Trophoblast cell (in vitro differentiated cells and primary cell): Measurements from ENCODE around the gene GOLPH3L.

ENCODE experiments used
- DNase-seq, 2 donors: peaks; one replicate each; pipeline ENCODE4 v3.0.0-alpha.2; 2016
- H2AFZ ChIP-seq: 2 replicates; pipeline ENCODE4 v1.6.1; 2013; ENCODE audit warnings: low read length, moderate library complexity, mild to moderate bottlenecking; ENCODE audit not compliant: insufficient read depth, poor library complexity
- H2AK5ac ChIP-seq: 2 replicates; pipeline ENCODE4 v1.6.1; 2013; ENCODE audit warnings: mild to moderate bottlenecking, low read length
- H2BK120ac ChIP-seq: 2 replicates; pipeline ENCODE4 v1.6.1; 2013; ENCODE audit warnings: low read length, mild to moderate bottlenecking, moderate library complexity; ENCODE audit not compliant: insufficient read depth, poor library complexity
- H2BK12ac ChIP-seq: 2 replicates; pipeline ENCODE4 v1.6.1; 2013; ENCODE audit warnings: mild to moderate bottlenecking, low read length, moderate library complexity
- H2BK5ac ChIP-seq: 2 replicates; pipeline ENCODE4 v1.6.1; 2013; ENCODE audit warnings: low read length, low read depth, moderate library complexity, mild to moderate bottlenecking; ENCODE audit not compliant: poor library complexity
- H3K14ac ChIP-seq: 2 replicates; pipeline ENCODE4 v1.6.1; 2013; ENCODE audit warnings: mild to moderate bottlenecking, low read length
- H3K18ac ChIP-seq: 2 replicates; pipeline ENCODE4 v1.6.1; 2013; ENCODE audit warnings: mild to moderate bottlenecking, low read length
- H3K23ac ChIP-seq: 2 replicates; pipeline ENCODE4 v1.6.1; 2013; ENCODE audit warnings: low read length
- H3K27ac ChIP-seq: 2 replicates; pipeline ENCODE4 v1.5.1; 2013; ENCODE audit warnings: low read depth, mild to moderate bottlenecking, inconsistent platforms, low read length, moderate library complexity
- H3K27me3 ChIP-seq: 2 replicates; pipeline ENCODE4 v1.6.1; 2013; ENCODE audit warnings: inconsistent platforms, mild to moderate bottlenecking, low read length, moderate library complexity; ENCODE audit not compliant: insufficient read depth
- H3K36me3 ChIP-seq, 2 experiments: 1 replicate in 1 of 2; 2 replicates in 1 of 2; pipeline ENCODE4 v1.6.1; 2013; ENCODE audit warnings: low read length in 2 of 2, mild to moderate bottlenecking in 2 of 2, moderate library complexity in 1 of 2; ENCODE audit not compliant: insufficient read depth in 2 of 2, control insufficient read depth in 1 of 2
- H3K4ac ChIP-seq: 2 replicates; pipeline ENCODE4 v1.6.1; 2013; ENCODE audit warnings: low read depth, mild to moderate bottlenecking, low read length, moderate library complexity
- H3K4me1 ChIP-seq, 2 experiments: 1 replicate in 1 of 2; 2 replicates in 1 of 2; pipeline ENCODE4 v1.6.1; 2013; ENCODE audit warnings: low read length in 2 of 2, mild to moderate bottlenecking in 2 of 2, moderate library complexity in 1 of 2; ENCODE audit not compliant: insufficient read depth in 2 of 2, control insufficient read depth in 1 of 2
- H3K4me2 ChIP-seq: 2 replicates; pipeline ENCODE4 v1.6.1; 2013; ENCODE audit warnings: inconsistent platforms, mild to moderate bottlenecking, low read length, moderate library complexity
- H3K4me3 ChIP-seq: 2 replicates; pipeline ENCODE4 v1.5.1; 2013; ENCODE audit warnings: mild to moderate bottlenecking, low read depth, low read length, inconsistent platforms
- H3K79me1 ChIP-seq: one replicate; pipeline ENCODE4 v1.6.1; 2013; ENCODE audit warnings: low read length
- H3K79me2 ChIP-seq: 2 replicates; pipeline ENCODE4 v1.6.1; 2013; ENCODE audit warnings: low read length, mild to moderate bottlenecking; ENCODE audit not compliant: control insufficient read depth, insufficient read depth, poor library complexity
- H3K9ac ChIP-seq: 2 replicates; pipeline ENCODE4 v1.6.1; 2013; ENCODE audit warnings: mild to moderate bottlenecking, low read length
- H3K9me3 ChIP-seq: 2 replicates; pipeline ENCODE4 v1.6.1; 2013; ENCODE audit warnings: low read depth, mild to moderate bottlenecking, control low read depth, inconsistent platforms, low read length; ENCODE audit not compliant: insufficient read depth
- H4K12ac ChIP-seq: 2 replicates; pipeline ENCODE4 v1.6.1; 2013; ENCODE audit warnings: low read depth, mild to moderate bottlenecking, low read length, moderate library complexity
- H4K8ac ChIP-seq: 2 replicates; pipeline ENCODE4 v1.6.1; 2013; ENCODE audit warnings: low read depth, mild to moderate bottlenecking, low read length, moderate library complexity
- H4K91ac ChIP-seq: one replicate; pipeline ENCODE4 v1.6.1; 2013; ENCODE audit warnings: low read depth, mild to moderate bottlenecking, low read length, moderate library complexity
- WGBS: extraction: QIAGEN DNeasy Blood & Tissue Kit; methylation state at CpG from one replicate; pipeline ENCODE4 v1.1.7; 2013; ENCODE audit warnings: missing lambda C conversion rate; ENCODE audit not compliant: insufficient read length, insufficient coverage; ENCODE audit errors: extremely low coverage; 5-methylcytosine and 5-hydroxymethylcytosine counted together

The GOLPH3L gene

DNA sequence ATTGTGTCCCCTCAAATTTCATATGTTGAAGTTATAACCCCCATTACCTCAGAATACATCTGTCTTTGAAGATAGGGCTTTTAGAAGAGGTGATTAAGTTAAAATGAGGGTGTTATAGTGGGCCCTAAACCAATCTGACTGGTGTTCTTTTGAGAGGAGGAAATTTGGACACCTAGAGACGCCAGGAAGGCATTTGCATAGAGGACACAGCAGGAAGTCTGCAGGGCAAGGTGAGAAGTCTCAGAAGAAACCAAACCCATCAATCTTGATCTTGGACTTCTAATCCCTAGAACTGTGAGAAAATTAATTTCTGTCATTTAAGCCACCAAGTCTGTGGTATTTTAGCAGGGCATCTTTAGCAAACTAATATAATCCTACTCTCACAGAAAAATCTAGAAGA, 13.0 kb downstream of the GOLPH3L start:
- H3K23ac ChIP-seq = no peak overlapping the region
- DNase-seq = no peak

DNA sequence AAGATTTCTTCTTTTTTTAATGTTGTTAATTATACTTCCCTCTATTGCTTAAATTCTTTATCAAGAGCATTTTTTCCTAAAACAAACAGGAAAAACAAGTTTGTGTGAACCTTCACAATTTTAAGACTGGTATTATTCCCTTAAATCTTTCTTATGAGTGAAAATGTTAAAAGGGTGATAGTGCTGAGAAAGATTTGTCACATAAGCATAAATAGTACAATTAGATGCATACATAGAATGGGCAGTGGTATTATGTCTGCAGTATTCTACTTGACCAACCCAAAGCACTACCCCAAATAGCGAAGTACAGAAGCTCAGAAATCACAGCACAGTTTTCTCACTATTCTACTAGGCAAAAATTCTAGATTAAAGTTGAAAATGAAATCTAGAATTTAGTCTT, 18.0 kb downstream of the GOLPH3L start:
- Histone ChIP-seq H3K4me2 (no peak overlapping the region), H2AFZ (no peak overlapping the region), H4K8ac (no peak overlapping the region), H2BK12ac (no peak overlapping the region), H3K4me3 (no peak overlapping the region), H3K79me1 (no peaks in the 10 kb centered on the region), H3K9me3 (no peaks in the 10 kb centered on the region), H3K4me1 (no peaks in the 10 kb centered on the region), H3K79me2 (no peaks in the 10 kb centered on the region), H3K18ac (no peak overlapping the region), H2BK120ac (no peak overlapping the region), H4K91ac (no peak overlapping the region), H3K36me3 (peaks cover 2 to 9% of the 10 kb centered on the region in 2 experiments), H3K14ac (no peak overlapping the region), H4K12ac (no peak overlapping the region), H3K23ac (no peak overlapping the region), H3K4ac (no peak overlapping the region), H3K9ac (no peak overlapping the region), H3K27me3 (no peaks in the 10 kb centered on the region), H3K27ac (no peak overlapping the region), H2AK5ac (no peak overlapping the region), H2BK5ac (no peak overlapping the region)
- no peak for DNase-seq
- WGBS = no CpG with 5 or more reads among the region's 1 CpG

More for the DNA sequence above, 13.0 kb downstream of the GOLPH3L start:
- Histone ChIP-seq H3K9ac (no peak overlapping the region), H3K36me3 (peaks cover 7 to 13% of the 10 kb centered on the region in 2 experiments), H2BK5ac (no peak overlapping the region), H2AFZ (no peak overlapping the region), H3K27me3 (no peaks in the 10 kb centered on the region), H2BK120ac (no peak overlapping the region), H2AK5ac (no peak overlapping the region), H2BK12ac (no peak overlapping the region), H3K27ac (no peak overlapping the region), H3K4me3 (no peak overlapping the region), H4K8ac (no peak overlapping the region), H4K91ac (no peak overlapping the region), H3K79me1 (no peaks in the 10 kb centered on the region), H3K4me2 (no peak overlapping the region), H3K4ac (no peak overlapping the region), H3K4me1 (no peaks in the 10 kb centered on the region), H3K14ac (no peak overlapping the region), H4K12ac (no peak overlapping the region), H3K18ac (no peak overlapping the region), H3K9me3 (no peaks in the 10 kb centered on the region), H3K79me2 (no peaks in the 10 kb centered on the region)
- WGBS = no CpG with 5 or more reads among the region's 1 CpG

DNA sequence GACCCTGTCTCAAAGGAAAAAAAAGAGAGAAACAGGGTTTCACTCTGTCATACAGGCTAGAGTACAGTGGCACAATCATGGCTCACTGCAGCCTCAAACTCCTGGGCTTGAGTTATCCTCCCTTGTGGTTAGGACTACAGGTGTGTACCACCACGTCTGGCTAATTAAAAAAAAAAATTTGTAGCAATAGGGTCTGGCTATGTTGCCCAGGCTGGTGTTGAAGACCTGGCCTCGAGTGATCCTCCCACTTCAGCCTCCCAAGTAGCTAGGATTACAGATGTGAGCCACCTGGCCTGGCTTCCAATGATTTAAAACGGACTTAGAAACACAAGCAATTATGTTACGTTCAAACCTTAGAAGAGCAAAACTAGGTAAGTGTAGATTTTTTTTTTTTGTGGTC, 22.1 kb downstream of the GOLPH3L start:
- no peak overlapping the region for H2BK120ac ChIP-seq
- WGBS = no CpG with 5 or more reads among the region's 4 CpGs
- no peak overlapping the region for H4K8ac ChIP-seq
- no peak overlapping the region for H2AK5ac ChIP-seq
- H3K79me2 ChIP-seq = no peaks in the 10 kb centered on the region
- no peak overlapping the region for H2AFZ ChIP-seq
- no peak overlapping the region for H3K23ac ChIP-seq
- no peak overlapping the region for H4K12ac ChIP-seq
- no peak overlapping the region for H3K14ac ChIP-seq
- no peak for DNase-seq
- H3K4me1 ChIP-seq = no peaks in the 10 kb centered on the region
- H3K4me2 ChIP-seq = no peak overlapping the region
- no peaks in the 10 kb centered on the region for H3K79me1 ChIP-seq
- peaks cover 2 to 6% of the 10 kb centered on the region in 2 experiments for H3K36me3 ChIP-seq
- H3K9ac ChIP-seq = no peak overlapping the region
- no peak overlapping the region for H2BK5ac ChIP-seq
- H3K4me3 ChIP-seq = no peak overlapping the region
- H3K18ac ChIP-seq = no peak overlapping the region
- H4K91ac ChIP-seq = no peak overlapping the region
- H2BK12ac ChIP-seq = no peak overlapping the region
- H3K4ac ChIP-seq = no peak overlapping the region
- no peaks in the 10 kb centered on the region for H3K9me3 ChIP-seq
- no peak overlapping the region for H3K27ac ChIP-seq
- H3K27me3 ChIP-seq = no peaks in the 10 kb centered on the region

DNA sequence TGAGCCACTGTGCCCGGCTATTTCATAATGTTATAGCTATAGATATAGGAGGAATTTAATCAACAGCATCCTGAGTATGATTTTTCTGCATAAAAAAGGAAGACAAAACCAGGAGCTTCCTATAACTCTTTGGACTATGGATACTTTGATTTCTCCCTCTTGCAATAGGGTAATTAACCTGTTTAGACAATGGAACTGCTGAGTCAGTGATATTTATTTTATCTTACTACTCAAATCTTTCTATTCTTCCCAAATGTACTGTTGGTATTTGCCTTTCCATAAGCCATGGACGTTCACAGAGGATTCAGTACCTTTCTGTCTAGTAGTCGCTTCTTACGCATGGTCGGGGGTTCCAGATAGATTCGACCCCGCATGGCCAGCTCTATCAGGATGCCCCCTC, 33.6 kb downstream of the GOLPH3L start:
- no peak overlapping the region for H2BK12ac ChIP-seq
- no peaks in the 10 kb centered on the region for H3K79me1 ChIP-seq
- no peak overlapping the region for H3K23ac ChIP-seq
- no peak overlapping the region for H4K91ac ChIP-seq
- H4K12ac ChIP-seq = no peak overlapping the region
- no CpG with 5 or more reads among the region's 7 CpGs for WGBS
- no peak overlapping the region for H2AFZ ChIP-seq
- H3K4ac ChIP-seq = no peak overlapping the region
- DNase-seq = no peak
- H3K9ac ChIP-seq = no peak overlapping the region
- no peak overlapping the region for H2AK5ac ChIP-seq
- H3K14ac ChIP-seq = no peak overlapping the region
- no peaks in the 10 kb centered on the region for H3K27me3 ChIP-seq
- H2BK120ac ChIP-seq = no peak overlapping the region
- H3K27ac ChIP-seq = no peak overlapping the region
- H3K36me3 ChIP-seq = peaks cover 9 to 10% of the 10 kb centered on the region in 2 experiments
- H3K4me2 ChIP-seq = no peak overlapping the region
- no peak overlapping the region for H3K4me3 ChIP-seq
- no peaks in the 10 kb centered on the region for H3K4me1 ChIP-seq
- H3K9me3 ChIP-seq = no peaks in the 10 kb centered on the region
- H3K79me2 ChIP-seq = no peaks in the 10 kb centered on the region
- H3K18ac ChIP-seq = no peak overlapping the region
- no peak overlapping the region for H4K8ac ChIP-seq
- no peak overlapping the region for H2BK5ac ChIP-seq
